ENCODE data around the gene TRIM54. TPM values are rescaled to one million over a fixed set of nuclear protein-coding genes. Genes with fewer than 3 reads are reported as not detected.

TRIM54 gene
- total and polyA plus RNA-seq, 2 of the 4 experiments (the other 2 are of a cell fraction), result 0.15 TPM; not detected in 1

DNA sequence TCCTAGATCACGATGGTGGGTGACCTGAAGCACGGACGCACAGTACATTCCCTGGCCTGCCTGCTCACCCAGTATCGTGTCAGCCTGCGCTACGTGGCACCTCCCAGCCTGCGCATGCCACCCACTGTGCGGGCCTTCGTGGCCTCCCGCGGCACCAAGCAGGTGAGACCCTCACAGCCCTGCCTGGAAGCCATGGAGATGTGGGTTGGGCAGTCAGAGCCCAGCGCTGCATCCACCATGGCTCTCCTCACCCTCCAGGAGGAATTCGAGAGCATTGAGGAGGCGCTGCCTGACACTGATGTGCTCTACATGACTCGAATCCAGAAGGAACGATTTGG lies 39.6 kb upstream of the TRIM54 start:
- in situ Hi-C loops (cut with MboI; ENCODE audit: low sequenced_read_pairs) (no loop called here), intact Hi-C loops (cut with micrococcal nuclease) (no loop called here), dilution Hi-C loops (cut with HindIII; ENCODE audit: low sequenced_read_pairs, unreplicated experiment) (no loop called here)
- WGBS, 2 experiments (ENCODE audit: extremely low coverage in 2 of 2, insufficient read length in 1 of 2), result 98% methylated on average over 11 of the region's 16 CpGs; no CpG with 5 or more reads in 1 of the 2 experiments
- Histone ChIP-seq H3K4me2 (ENCODE audit: low read depth, low read length) (no peak overlapping the region), H3K79me1 (ENCODE audit: low read depth in 1 of 2, low read length in 2 of 2) (no peaks in the 10 kb centered on the region), H3K27me3 (ENCODE audit: control insufficient read depth, insufficient read depth, low read length) (no peaks in the 10 kb centered on the region), H4K91ac (ENCODE audit: insufficient read depth, low read depth, low read length) (no peak overlapping the region), H3K14ac (replicated peaks; ENCODE audit: low read depth, low read length) (no peak overlapping the region), H4K20me1 (ENCODE audit: insufficient read depth, low read length) (no peaks in the 10 kb centered on the region; the same call in 1 of the 2 replicates), H2AFZ (replicated peaks; ENCODE audit: low read length, poor library complexity) (no peak overlapping the region), H3K4me1 (ENCODE audit: control insufficient read depth, insufficient read depth, low read length) (no peaks in the 10 kb centered on the region), H3K23ac (ENCODE audit: low read depth, low read length) (no peak overlapping the region), H2AK9ac (replicated peaks; ENCODE audit: low read depth, low read length, poor library complexity) (no peak overlapping the region), H2BK120ac (ENCODE audit: low read depth, low read length) (no peak overlapping the region), H4K8ac (ENCODE audit: low read depth in 2 of 2, low read length in 2 of 2) (no peak overlapping the region), H2BK20ac (ENCODE audit: low read depth, low read length) (no peak overlapping the region), H3K18ac (ENCODE audit: low read depth, low read length) (no peak overlapping the region), H3K56ac (ENCODE audit: extremely low read depth, insufficient read depth, low read length) (no peak overlapping the region), H2BK5ac (ENCODE audit: low read depth, low read length, poor library complexity, severe bottlenecking) (no peak overlapping the region), H2AK5ac (ENCODE audit: low read depth, low read length) (no peak overlapping the region), H3K4ac (ENCODE audit: low read depth, low read length) (no peak overlapping the region), H3K9me1 (ENCODE audit: insufficient read depth, low read length) (no peaks in the 10 kb centered on the region), H3K27ac (ENCODE audit: insufficient read depth, low read length) (no peak overlapping the region), H3K9ac (ENCODE audit: low read depth, low read length) (no peak overlapping the region), H3K9me3 (ENCODE audit: control insufficient read depth, insufficient read depth, low read length) (no peaks in the 10 kb centered on the region), H3K36me3 (ENCODE audit: control insufficient read depth, insufficient read depth, low read length) (peaks cover 65% of the 10 kb centered on the region), H2BK15ac (ENCODE audit: low read depth, low read length) (no peak overlapping the region), H3K4me3 (ENCODE audit: insufficient read depth, low read depth, low read length) (no peak overlapping the region), H4K5ac (ENCODE audit: low read depth, low read length) (no peak overlapping the region)
- no TSS peak for BruUV-seq (replicated peaks)
- DNase-seq (no peak), ATAC-seq (ENCODE audit: low read depth) (no peak)
- ChIA-PET POLR2A (ENCODE audit: unreplicated experiment) (no interaction called here), CTCF (no interaction called here)
- TF ChIP-seq POLR2A (IDR thresholded peaks at IDR 0.05; ENCODE audit: low read depth, low read length), result no peak
- no peak for TF ChIP-seq RFX5 (IDR thresholded peaks at IDR 0.05; ENCODE audit: low read depth, low read length)
- TF ChIP-seq, protein P1, sequence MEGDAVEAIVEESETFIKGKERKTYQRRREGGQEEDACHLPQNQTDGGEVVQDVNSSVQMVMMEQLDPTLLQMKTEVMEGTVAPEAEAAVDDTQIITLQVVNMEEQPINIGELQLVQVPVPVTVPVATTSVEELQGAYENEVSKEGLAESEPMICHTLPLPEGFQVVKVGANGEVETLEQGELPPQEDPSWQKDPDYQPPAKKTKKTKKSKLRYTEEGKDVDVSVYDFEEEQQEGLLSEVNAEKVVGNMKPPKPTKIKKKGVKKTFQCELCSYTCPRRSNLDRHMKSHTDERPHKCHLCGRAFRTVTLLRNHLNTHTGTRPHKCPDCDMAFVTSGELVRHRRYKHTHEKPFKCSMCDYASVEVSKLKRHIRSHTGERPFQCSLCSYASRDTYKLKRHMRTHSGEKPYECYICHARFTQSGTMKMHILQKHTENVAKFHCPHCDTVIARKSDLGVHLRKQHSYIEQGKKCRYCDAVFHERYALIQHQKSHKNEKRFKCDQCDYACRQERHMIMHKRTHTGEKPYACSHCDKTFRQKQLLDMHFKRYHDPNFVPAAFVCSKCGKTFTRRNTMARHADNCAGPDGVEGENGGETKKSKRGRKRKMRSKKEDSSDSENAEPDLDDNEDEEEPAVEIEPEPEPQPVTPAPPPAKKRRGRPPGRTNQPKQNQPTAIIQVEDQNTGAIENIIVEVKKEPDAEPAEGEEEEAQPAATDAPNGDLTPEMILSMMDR (conservative IDR thresholded peaks at IDR 0.05; ENCODE audit: low read depth, low read length), result no peak
- TF ChIP-seq FOS (IDR thresholded peaks at IDR 0.05; ENCODE audit: low read depth, low read length), result no peak
- no peak for TF ChIP-seq BHLHE40 (IDR thresholded peaks at IDR 0.05; ENCODE audit: low read depth, low read length)
- no peak for TF ChIP-seq SMC3 (IDR thresholded peaks at IDR 0.05; ENCODE audit: low read depth, low read length)
- no peak for TF ChIP-seq CEBPB (IDR thresholded peaks at IDR 0.05; ENCODE audit: low read depth, low read length)
- TF ChIP-seq CHD1 (IDR thresholded peaks at IDR 0.05; ENCODE audit: low read depth, low read length), result no peak
- TF ChIP-seq MAZ (IDR thresholded peaks at IDR 0.05; ENCODE audit: borderline replicate concordance, low read depth, low read length), result no peak
- TF ChIP-seq, protein P2, sequence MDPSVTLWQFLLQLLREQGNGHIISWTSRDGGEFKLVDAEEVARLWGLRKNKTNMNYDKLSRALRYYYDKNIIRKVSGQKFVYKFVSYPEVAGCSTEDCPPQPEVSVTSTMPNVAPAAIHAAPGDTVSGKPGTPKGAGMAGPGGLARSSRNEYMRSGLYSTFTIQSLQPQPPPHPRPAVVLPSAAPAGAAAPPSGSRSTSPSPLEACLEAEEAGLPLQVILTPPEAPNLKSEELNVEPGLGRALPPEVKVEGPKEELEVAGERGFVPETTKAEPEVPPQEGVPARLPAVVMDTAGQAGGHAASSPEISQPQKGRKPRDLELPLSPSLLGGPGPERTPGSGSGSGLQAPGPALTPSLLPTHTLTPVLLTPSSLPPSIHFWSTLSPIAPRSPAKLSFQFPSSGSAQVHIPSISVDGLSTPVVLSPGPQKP (IDR thresholded peaks at IDR 0.05; ENCODE audit: borderline replicate concordance, low read depth, low read length), result no peak
- TF ChIP-seq MXI1 (IDR thresholded peaks at IDR 0.05; ENCODE audit: borderline replicate concordance, low read depth, low read length), result no peak
- TF ChIP-seq, protein P3, sequence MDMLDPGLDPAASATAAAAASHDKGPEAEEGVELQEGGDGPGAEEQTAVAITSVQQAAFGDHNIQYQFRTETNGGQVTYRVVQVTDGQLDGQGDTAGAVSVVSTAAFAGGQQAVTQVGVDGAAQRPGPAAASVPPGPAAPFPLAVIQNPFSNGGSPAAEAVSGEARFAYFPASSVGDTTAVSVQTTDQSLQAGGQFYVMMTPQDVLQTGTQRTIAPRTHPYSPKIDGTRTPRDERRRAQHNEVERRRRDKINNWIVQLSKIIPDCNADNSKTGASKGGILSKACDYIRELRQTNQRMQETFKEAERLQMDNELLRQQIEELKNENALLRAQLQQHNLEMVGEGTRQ (IDR thresholded peaks at IDR 0.05; ENCODE audit: low read depth, low read length), result no peak
- no peak for TF ChIP-seq RAD21 (IDR thresholded peaks at IDR 0.05; ENCODE audit: low read length)
- TF ChIP-seq NFE2L2 (IDR thresholded peaks at IDR 0.05; ENCODE audit: low read depth, low read length), result no peak

Measured in IMR-90 (cell line).